ENCODE measurements around the gene ATXN2.
"Not testable (repeated sequence)": the region's sequence is repeated elsewhere in the genome, so short reads cannot be mapped to it uniquely, and the experiment has no call there.

Gene ATXN2
- 33.5 to 46.7 (median 39.2) reads per million in 4 experiments for total RNA-seq

- DNase-seq, result peak; percentile 60
These were observed at the start of gene ATXN2 for GRCh38 chr12:111598637-111599452. TSS of gene ATXN2 (minus strand) at chr12:111599315. CDS start at chr12:111599034, 281 bp downstream.

- DNase-seq, result no peak
These were observed 46.3 kb upstream of the ATXN2 start for GRCh38 chr12:111645433-111645832.

DNA sequence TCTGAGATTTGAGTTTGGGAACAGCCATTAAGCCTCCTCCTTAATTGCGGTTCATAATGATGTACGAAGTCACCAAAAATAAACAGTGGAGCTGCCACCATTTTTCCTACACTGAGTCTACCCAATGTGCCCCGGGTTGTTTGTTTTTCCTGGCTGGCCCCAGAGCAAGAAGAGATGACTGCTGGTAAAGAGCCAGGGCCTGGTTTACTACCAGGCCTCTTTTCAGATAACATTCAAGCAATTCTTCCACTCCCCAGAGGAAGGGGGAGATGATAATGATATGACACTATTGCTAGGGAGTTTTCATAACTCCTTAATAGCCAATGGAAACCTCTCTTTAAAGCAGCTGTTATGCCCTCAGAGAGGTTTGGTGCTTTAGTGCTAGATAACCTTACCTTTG lies 44.3 kb upstream of the ATXN2 start:
- no peak for DNase-seq

- DNase-seq, result no peak
These were observed 43.7 kb upstream of the ATXN2 start for GRCh38 chr12:111642681-111643426.

DNA sequence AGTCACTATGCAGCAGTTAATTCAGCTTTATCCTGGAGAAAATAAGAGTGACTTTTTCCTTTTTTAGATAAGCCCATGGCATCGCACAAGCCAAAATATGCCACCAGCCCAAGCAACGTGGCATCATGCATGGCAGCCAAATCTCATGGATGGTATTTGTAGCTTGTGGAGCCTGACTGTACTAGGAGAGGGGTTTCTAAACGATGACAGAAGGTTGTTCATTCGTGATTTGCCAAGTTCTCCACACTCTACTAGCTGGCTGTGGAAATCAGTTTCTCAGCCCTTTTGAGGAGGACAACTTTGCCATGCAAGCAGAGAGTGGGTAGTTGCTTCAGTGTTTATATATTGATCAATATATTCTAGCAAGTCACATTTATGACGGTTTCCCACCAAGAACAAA lies 41.4 kb upstream of the ATXN2 start:
- no peak for DNase-seq

DNA sequence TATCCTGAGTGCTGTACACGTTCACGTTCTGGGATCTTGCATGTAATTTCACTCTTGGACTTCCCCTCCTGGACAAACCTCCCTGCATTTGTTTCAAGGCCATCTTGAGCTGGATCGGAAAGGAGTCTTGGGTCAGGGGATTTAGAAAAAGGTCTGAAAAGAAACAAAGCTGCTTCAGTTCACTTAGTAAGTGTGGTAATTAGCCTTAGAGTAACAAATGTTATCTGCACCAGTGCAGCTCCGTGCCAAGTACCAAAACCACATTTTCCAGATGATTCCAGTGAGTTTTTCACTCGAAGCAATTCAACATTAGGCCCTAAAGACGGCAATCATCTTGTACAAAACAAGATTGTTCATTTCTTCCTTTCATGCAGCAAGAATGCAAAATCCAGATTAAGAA lies 39.4 kb upstream of the ATXN2 start:
- DNase-seq, result no peak

DNA sequence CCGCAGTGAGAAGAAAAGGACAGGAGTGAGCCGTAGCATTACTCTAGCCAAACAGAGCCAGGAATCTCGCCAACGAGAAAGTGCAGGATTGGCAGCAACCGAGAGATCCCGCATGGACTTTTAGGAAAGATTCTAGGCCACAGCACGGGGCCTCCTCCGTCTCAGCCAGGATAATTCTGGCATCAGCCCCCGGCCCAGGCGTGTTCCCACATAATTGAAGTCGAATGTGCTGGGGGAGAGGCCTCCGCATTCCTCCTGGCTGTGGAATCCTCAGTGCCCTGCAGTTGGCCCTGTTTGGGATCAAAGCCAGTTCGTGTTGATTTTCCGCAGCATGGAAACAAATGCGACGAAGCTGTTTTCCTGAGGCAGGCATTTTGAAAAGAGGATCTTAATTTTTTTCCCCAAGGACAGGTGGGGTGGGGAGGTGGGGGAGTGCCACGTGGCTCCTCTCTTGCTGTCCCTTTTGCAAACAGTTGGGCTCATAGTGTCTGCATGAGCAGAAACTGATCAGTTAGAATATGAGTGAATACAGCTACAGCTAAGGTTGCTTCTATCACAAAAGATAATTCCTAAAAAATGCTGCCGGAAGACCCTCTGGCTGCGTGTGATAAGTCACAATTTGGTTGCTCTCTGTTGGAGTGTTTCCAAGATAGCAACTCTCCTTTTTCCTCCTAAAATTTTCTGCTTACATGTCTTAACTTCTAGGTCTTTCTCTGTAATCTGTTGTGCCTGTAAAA lies 37.3 kb upstream of the ATXN2 start:
- DNase-seq, result no peak

GRCh38 chr12:111635524-111635923 lies 36.4 kb upstream of the ATXN2 start:
- no peak for DNase-seq

- no peak for DNase-seq
These were observed 29.6 kb upstream of the ATXN2 start for GRCh38 chr12:111628505-111629260.

DNA sequence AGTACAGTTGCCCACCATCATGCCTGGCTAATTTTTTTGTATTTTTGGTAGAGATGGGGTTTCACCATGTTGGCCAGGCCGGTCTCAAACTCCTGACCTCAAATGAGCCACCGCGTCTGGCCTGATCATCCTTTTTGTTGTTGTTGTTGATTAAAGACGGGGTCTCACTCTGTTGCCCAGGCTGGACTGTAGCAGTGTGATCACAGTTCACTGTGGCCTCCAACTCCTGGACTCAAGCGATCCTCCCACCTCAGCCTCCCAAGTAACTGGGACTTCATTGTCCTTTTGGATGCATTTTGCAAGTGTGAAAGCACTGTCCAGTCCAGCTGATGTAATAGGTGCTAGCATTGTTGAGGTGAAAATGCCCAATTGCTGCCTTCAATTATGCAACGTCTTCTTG lies 27.1 kb upstream of the ATXN2 start:
- DNase-seq, result no peak

DNA sequence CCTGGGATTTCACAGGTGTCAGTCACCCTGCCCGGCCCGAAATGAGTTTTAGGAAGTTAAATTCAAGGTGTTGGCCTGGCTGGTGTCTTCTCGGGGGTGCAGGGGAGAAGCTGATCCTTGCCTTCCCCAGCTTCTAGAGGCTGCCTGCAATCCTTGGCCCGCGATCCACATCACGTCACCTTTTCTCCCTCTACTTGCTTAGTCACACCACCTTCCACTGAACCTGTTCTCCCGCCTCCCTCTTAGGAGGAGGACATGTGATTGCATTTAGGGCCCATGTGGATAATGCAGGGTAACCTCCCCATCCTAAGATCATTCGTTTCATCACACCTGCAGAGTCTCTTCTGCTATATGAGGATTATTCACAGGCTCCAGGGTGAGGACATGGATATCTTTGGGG lies 25.4 kb upstream of the ATXN2 start:
- no peak for DNase-seq

DNA sequence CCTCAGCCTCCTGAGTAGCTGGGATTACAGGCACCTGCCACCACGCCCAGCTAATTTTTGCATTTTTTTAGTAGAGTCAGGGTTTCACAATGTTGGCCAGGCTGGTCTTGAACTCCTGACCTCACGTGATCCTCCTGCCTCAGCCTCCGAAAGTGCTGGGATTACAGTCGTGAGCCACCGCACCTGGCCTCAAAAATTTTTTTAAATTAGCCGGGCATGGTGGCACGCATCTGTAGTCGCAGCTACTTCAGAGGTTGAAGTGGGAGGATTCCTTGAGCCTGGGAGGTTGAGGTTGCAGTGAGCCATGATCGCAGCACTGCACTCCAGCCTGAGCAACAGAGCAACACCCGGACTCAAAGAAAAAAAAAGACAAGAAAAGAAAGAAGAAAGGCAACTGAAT lies 18.7 kb upstream of the ATXN2 start:
- not testable (repeated sequence) for DNase-seq

- DNase-seq, result no peak
These were observed 17.1 kb upstream of the ATXN2 start for GRCh38 chr12:111616177-111616623.

DNA sequence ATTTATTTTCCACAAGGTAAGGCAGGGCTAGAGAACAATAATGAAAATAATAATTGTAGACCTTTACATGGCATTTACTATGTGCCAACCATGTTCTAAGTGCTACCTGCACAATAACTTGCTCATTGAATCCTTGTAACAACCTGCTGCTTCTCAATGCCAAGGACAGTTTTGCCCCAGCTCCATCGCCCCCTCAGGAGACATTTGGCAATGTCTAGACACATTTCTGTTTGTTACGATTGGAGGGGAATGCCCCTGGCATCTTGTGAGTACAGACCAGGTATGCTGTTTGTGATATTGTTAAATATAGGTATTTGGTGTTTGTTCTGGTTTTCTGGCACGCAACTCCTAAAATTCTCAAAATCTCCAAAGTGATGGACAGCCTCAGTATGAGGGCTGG lies 8.1 kb upstream of the ATXN2 start:
- DNase-seq, result no peak

DNA sequence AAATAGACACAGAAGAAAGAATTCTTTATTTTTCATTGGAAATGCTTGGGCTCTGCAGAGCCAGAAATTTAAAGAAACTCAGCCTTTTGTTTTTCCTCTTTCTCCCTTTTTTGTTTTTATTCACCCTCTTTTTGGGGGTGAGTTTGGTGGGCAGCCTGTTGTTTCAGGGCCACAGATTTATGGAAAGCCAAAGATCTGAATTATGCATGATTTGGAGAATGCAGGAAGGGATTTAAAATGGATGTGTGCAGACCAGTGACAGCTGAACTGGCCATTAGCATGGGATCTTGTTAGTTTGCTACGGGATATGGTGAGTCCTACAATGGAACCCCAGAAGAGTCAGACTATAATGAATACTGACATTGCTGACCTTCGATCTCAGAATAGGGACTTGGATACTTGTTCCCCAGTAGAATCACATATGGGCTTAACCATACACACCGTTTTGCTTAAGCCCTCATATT lies 7.7 kb upstream of the ATXN2 start:
- no peak for DNase-seq

DNA sequence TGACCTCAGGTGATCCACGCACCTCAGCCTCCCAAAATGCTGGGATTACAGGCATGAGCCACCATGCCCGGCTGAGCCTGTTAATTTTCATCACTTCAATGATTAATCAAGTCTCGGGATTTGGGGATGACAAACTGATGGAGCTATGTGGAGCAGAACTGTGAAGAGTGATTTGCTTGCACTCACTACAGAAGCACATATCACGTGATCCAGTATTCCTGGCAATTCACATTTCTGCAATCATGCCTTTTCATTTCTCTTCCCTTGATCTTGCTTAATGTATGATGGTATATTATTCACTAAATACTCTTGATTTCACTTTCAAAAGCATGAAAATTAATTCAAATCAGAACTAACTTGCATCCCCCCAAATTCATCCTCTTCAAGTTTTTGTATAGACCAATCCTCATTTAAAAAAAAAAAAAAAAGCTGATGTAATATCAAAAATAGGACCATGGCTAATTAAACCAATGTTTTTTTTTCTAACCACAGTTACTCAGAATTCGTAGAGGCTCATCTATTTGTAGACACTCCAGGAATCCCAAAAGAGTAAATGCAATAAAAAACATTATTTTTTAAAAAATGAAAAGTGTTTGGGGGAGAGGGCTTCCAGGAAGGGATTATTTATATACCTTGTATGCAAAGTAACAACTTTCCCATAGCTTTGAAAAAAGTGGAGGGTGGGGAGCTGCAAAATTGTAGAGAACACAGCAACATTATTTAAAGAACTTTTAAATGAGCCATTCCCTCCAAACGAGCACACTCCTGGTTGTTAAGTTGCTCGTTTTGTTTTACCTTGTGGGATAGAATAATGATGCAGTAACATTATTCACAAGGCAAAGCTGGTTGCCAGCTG lies 7.0 kb upstream of the ATXN2 start:
- no peak for DNase-seq

- DNase-seq, result not testable (repeated sequence)
These were observed 3.7 kb upstream of the ATXN2 start for GRCh38 chr12:111602857-111603256.

DNA sequence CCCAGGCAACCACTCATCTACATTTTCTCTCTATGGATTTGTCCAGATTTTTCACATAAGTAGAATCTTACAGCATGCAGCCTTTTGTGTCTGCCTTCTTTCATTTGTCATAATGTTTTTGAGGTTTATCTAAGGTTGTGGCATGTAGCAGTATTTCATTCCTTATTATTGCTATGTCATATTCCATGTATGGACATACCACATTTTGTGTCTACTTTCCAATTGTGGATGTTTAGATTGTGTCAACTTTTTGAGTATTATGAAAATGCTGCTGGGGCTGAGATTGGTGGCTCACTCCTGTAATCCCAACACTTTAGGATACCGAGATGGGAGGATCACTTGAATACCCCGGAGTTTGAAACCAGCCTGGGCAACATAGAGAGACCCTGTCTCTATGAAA lies 3.2 kb upstream of the ATXN2 start:
- DNase-seq, result no peak

DNA sequence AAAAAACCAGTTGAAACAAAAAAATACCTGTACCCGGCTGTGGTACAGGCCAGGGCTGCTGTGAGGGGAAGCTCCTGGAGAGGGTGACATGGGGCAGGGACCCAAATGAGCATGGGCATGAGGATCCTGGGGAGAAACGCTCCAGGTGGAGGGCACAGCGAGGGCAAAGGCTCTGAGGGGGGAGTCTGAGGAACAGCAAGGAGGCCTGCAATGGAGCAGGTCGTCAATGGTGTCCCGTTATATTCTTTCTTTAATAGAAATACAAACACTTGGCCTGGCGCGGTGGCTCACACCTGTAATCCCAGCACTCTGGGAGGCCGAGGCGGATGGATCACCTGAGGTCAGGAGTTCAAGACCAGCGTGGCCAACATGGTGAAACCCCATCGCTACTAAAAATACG lies 1.9 kb upstream of the ATXN2 start:
- not testable (repeated sequence) for DNase-seq

DNA sequence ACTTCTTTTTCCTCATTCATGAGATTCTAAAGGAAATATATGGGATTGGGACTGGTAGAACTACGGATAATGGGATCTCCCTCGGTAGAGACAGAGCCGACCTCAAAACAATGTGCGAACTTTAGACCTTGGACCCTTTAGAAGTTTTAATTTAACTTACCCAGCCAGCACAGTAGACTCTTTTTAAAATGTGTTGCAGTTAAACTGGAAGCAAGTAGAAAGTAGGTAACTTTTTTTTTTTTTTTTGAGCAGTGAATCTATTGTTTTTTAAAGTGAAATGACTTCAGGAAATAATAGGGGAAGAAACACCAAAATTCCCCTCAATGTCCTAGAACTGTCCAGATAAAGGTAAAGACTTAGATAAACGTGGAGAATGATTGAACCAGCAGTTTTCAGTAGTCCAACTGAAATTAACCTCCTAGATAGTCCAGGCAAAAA lies 1.1 kb upstream of the ATXN2 start:
- no peak for DNase-seq

- peak; percentile 84 for DNase-seq
These were observed 514 bp upstream of the ATXN2 start for GRCh38 chr12:111599453-111600204.

All from effector CD8-positive, alpha-beta T cell (primary cell).